ENCODE measurements around the gene CRHR1.
"Not testable (repeated sequence)": the region's sequence is repeated elsewhere in the genome, so short reads cannot be mapped to it uniquely, and the experiment has no call there.

The CRHR1 gene

DNA sequence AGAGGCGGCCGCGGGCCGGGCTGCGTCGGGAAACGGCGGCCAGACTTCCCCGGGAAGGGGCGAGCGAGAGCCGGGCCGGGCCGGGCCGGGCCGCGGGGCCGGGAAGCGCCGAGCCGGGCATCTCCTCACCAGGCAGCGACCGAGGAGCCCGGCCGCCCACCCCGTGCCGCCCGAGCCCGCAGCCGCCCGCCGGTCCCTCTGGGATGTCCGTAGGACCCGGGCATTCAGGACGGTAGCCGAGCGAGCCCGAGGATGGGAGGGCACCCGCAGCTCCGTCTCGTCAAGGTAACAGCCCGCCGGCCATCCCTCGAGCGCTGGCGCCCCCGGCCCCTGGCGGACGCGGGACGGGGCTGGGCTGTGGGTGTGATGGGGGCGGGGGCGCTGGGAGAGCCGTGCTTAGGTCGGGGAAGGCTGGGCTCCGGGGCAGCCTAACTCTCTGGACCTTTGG is at the start of gene CRHR1:
TSS of gene CRHR1 (plus strand) at position 28 of the 448 bp plus-strand sequence. CDS start at position 253, 225 bp downstream.
- DNase-seq (ENCODE audit: low spot score) = no peak

GRCh38 chr17:45734598-45734997 is 49.5 kb upstream of the CRHR1 start:
- no peak for DNase-seq (ENCODE audit: low spot score)

GRCh38 chr17:45735488-45735887 is 48.6 kb upstream of the CRHR1 start:
- no peak for DNase-seq (ENCODE audit: low spot score)

GRCh38 chr17:45739786-45740185 is 44.3 kb upstream of the CRHR1 start:
- no peak for DNase-seq (ENCODE audit: low spot score)

GRCh38 chr17:45740553-45741330 is 43.4 kb upstream of the CRHR1 start:
- DNase-seq (ENCODE audit: low spot score) = no peak

DNA sequence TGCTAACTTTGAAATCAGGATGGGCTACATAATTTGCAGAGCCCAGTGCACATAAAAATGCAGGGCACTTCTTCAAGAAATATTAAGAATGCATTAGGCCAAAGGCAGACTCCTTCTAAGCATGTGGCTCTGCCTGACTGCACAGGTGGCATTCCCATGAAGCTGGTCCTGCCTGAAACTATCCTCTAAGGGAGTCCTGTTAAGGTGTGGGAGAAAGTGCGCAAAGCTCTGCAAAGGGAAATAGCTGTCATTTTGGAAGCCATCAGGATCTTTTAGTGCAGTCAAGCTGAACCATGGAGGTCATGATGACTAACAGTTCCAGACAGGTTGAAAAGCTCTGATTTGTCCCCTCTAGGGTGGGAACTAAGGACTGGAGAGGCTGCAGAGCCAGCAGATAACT is 41.9 kb upstream of the CRHR1 start:
- no peak for DNase-seq (ENCODE audit: low spot score)

GRCh38 chr17:45743626-45744326 is 40.3 kb upstream of the CRHR1 start:
- DNase-seq (ENCODE audit: low spot score) = no peak

- DNase-seq (ENCODE audit: low spot score) = not testable (repeated sequence)
Observed at GRCh38 chr17:45744826-45745225, 39.3 kb upstream of the CRHR1 start.

DNA sequence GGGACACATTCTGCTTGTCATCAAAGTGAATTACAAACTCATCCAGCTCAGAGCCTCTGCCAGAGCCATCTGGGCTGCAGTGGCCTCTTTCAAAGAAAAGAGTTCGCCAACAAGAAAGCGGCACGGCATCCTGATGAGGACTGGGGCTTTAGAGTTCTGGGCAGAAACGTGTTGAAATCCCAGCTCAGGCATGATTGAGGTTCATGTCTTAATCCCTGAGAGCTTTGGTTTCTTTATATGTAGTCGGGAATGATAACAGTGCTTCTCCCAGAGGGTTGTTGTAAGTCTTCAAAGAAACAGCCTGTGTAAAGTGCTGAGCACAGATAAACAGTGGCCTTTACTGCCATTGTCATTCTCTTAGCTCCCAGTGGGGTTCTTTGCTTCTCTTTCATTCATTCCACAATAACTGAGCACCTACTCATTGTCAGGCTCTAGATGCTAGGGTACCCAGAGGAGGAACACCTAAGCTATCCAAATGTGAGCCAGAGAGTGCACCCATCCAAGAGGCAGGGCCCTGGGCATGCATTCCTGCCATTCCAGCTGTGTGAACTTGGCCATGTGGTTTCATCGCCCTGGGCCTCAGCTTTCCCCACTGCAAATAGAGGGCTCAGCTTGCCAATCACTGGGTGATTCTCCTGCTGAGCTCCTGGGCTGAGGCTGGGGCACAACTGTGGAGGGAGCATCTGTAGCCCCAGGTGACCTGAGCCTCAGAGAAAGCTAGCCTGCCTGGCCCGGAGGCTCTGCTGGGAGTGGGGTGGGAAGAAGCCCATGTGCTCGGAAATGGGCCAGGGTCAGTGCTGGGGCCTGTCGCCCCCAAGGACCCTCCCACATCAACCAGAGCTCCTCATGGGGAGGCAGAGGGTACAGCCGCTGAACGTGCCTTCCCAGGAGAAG is 38.3 kb upstream of the CRHR1 start:
- no peak for DNase-seq (ENCODE audit: low spot score)

GRCh38 chr17:45747911-45748310 is 36.2 kb upstream of the CRHR1 start:
- no peak for DNase-seq (ENCODE audit: low spot score)

DNA sequence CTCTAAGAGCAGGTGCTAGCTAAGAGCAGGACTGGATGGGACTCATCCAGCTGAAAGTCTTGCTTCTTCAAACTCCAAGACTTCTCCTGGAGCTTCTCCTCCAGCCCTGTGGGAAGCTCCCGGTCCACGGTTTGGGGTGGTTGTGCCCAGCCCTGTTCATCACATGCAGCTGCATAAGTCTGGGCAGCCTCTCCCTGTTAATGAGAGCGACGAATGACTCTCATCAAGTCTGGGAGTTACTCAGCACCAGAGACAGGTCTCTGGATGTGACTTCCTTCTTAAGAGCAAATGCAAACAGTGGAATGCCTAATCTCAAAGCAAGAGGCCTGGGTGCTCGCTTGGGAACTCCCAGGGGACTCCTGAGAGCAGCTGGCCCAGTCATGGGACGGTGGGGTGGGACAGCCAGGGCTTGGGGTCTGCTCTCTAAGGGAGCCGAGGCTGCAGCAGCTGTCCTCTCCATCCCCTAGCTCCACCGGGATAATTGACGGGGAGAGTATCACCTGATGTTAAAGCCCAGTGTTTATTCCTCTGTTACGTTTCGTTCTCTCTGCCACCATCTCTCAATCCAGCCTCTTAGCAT is 35.3 kb upstream of the CRHR1 start:
- DNase-seq (ENCODE audit: low spot score) = no peak

DNA sequence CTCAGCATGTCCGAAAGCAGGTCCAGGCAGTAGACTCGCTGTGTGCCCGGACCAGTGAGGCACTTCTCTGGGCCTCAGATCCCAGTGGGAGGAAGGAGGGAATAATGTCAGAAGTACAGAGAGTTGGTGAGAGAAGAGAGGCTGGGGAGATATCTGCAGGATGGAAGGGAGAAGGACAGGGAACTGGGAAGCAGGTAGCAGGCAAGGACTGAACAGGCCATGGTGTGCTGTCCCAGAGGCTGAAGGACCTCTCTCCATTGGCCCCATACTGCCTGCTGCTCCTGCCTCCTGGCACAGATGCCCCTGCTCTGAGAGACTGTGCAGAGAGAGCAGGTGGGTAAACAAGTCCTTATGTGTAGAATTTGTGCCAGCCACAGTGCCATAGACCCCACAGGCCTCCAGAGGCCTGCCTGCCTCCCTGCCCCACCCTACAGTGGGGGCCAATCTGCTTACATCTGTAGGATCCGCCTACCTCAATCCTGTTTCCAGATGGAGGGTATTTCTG is 34.2 kb upstream of the CRHR1 start:
- DNase-seq (ENCODE audit: low spot score) = no peak

GRCh38 chr17:45750779-45751440 is 33.2 kb upstream of the CRHR1 start:
- no peak for DNase-seq (ENCODE audit: low spot score)

GRCh38 chr17:45751466-45751865 is 32.7 kb upstream of the CRHR1 start:
- no peak for DNase-seq (ENCODE audit: low spot score)

DNA sequence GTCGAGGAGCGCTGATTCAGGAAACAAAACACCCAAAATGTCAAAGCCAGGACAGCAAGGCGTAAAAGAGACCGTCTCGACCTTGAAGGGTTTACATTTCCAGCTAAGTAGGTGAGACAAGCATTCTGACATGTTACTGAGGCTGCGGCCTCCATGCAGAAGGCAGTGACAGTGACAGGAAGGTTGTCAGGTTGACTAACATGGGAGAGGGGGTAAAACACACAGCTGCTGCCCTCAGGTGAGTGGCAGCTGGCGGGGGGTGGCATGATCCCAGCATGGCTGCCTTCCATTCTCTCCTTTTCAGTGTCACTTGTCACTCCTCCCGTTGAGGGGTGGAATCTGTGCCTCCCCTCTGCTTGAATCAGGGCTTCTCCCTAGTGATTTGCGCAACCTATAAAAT is 31.9 kb upstream of the CRHR1 start:
- no peak for DNase-seq (ENCODE audit: low spot score)

GRCh38 chr17:45753645-45754225 is 30.4 kb upstream of the CRHR1 start:
- DNase-seq (ENCODE audit: low spot score) = no peak

GRCh38 chr17:45755050-45755449 is 29.1 kb upstream of the CRHR1 start:
- no peak for DNase-seq (ENCODE audit: low spot score)

DNA sequence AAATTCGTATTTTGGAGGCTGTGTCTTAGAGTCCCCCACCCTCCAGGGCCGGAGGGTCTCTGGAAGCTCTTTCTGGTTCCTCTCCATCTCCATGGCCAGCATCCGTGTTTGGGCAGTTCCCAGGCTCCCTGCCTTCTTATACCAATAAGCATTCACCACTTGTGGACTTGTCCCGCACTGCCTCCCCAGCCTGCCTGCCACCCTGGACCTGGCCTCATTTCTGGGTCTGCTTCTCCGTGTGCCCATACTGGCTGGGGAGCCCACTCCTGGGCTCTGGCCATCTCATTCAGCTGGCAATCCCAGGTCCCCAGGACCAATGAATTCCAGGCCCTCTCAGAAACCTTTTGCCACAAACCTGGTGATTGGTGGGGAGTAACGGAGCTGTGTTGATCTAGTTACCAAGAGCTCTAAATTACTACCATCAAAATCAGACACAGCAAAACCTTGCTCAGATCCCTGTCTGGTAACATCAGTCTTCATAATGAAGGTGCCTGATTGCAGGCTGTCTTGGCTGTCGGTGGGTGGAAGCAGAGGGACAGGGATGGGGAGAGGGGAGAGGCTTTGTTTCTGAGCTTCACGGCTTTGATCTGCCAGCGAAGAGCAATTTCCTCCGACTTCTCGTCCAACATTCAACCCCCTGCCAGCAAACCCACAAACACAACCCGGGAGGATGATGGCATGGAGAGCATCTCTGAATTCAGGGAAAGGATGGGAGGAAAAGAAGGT is 27.7 kb upstream of the CRHR1 start:
- DNase-seq (ENCODE audit: low spot score) = no peak

DNA sequence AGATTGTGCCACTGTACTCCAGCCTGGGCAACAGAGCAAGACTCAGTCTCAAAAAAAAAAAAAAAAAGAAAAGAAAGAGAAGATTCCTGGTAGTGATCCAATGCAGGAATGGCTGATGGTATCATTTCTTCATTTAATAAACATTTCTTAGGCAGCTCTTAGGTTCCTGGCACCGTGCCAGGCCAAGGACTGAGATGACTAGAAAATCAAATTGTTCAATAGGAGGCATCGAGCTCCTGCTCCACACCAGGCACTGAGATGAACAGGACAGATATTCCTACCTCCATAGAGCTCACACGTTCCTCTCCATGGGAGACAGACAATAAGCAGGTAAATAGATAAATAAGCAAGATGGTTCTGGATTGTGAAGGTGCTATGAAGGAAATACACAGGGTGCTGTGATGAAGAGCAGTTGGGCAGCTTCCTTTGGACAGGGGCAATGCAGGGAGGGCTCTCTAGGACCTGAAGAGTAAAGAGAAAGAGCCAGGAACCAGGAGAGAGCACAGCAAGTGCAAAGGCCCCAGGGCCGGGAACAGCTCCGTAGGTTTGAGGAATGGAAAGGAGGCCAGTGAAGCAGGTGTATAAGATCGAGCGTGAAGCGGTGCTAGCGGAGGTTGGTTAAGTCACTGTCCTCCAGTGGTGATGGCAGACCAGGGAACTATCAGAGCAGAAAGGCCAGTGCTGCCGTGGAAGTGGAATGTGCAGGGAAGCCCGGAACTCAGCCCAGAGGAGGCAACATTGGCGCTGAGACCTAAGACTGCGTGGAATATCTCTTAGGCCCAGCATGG is 26.5 kb upstream of the CRHR1 start:
- no peak for DNase-seq (ENCODE audit: low spot score)
